Endothelial cell of umbilical vein (primary cell): ENCODE data around the gene SYCP2. TPM values are rescaled to one million over a fixed set of nuclear protein-coding genes. Genes with fewer than 3 reads are reported as not detected.

Experiments
- BruUV-seq: library from RNA; stranded (reverse); fragments of 400-500 nt; replicated peaks from 2 replicates; lab custom pipeline; 2021; lab: Mats Ljungman, UMichigan
- CTCF ChIA-PET: fragments of 300-600, 350-600 bp; sonication (Branson Sonifier 250); formaldehyde crosslinking; loops from one replicate; lab custom pipeline; 2021; ENCODE audit warnings: antibody characterized with exemption, inconsistent platforms; lab: Charles Lee
- POLR2A ChIA-PET: fragments of 300-600, 350-600 bp; sonication (Branson Sonifier 250); formaldehyde crosslinking; loops from one replicate; lab custom pipeline; 2021; ENCODE audit warnings: antibody characterized with exemption, inconsistent platforms; lab: Charles Lee
- DNase-seq: peaks from one replicate; pipeline ENCODE4 v3.0.0-alpha.2; 2011; ENCODE audit warnings: low read depth, low spot score
- FAIRE-seq: peaks from 2 replicates; lab custom pipeline; 2011; peaks lifted over from hg19 to GRCh38; lab: Jason Lieb, UNC
- H2AFZ ChIP-seq: 2 replicates; pipeline ENCODE4 v1.6.0; 2012; ENCODE audit warnings: low read depth, low read length, control low read depth, inconsistent platforms
- H3K27ac ChIP-seq: 2 replicates; pipeline ENCODE4 v1.5.1; 2011; ENCODE audit warnings: low read depth, mild to moderate bottlenecking, control low read depth, low read length, moderate library complexity; ENCODE audit not compliant: insufficient read depth
- H3K27me3 ChIP-seq, 2 experiments: 2 replicates each; pipeline versions ENCODE4 v1.6.0 to v1.6.1; 2011; ENCODE audit warnings: low read length in 2 of 2, mixed read lengths in 1 of 2; ENCODE audit not compliant: control insufficient read depth in 2 of 2, insufficient read depth in 2 of 2
- H3K36me3 ChIP-seq, 2 experiments: 2 replicates in 1 of 2; 3 replicates in 1 of 2; pipeline ENCODE4 v1.5.1; 2011; ENCODE audit warnings: low read length in 2 of 2, mild to moderate bottlenecking in 1 of 2, moderate library complexity in 1 of 2; ENCODE audit not compliant: control insufficient read depth in 2 of 2, insufficient read depth in 2 of 2; ENCODE audit errors: extremely low read depth in 1 of 2
- H3K4me1 ChIP-seq: 3 replicates; pipeline ENCODE4 v1.5.1; 2011; ENCODE audit warnings: mild to moderate bottlenecking, low read length; ENCODE audit not compliant: control insufficient read depth, insufficient read depth; ENCODE audit errors: extremely low read depth
- H3K4me2 ChIP-seq: 2 replicates; pipeline ENCODE4 v1.6.1; 2011; ENCODE audit warnings: low read length, control low read depth, mixed read lengths; ENCODE audit not compliant: insufficient read depth
- H3K4me3 ChIP-seq, 3 experiments: fragments of 200-600 bp in 1 of 3; sonication (generic), shearing (Covaris generic) in 1 of 3; replicated peaks in 1 of 3; 2 replicates each; pipeline ENCODE4 v1.5.1; 2011 to 2016; ENCODE audit warnings: control low read depth in 3 of 3, low read length in 3 of 3, mild to moderate bottlenecking in 2 of 3, inconsistent platforms in 1 of 3, low read depth in 1 of 3, moderate library complexity in 1 of 3; ENCODE audit not compliant: insufficient read depth in 1 of 3
- H3K79me2 ChIP-seq: 2 replicates; pipeline ENCODE4 v1.6.0; 2012; ENCODE audit warnings: low read length, inconsistent platforms; ENCODE audit not compliant: control insufficient read depth, insufficient read depth
- H3K9ac ChIP-seq: replicated peaks from 2 replicates; pipeline ENCODE3; 2011; ENCODE audit warnings: low read length, control low read depth; ENCODE audit not compliant: insufficient read depth; ENCODE audit errors: extremely low read depth
- H3K9me1 ChIP-seq: replicated peaks from 3 replicates; pipeline ENCODE4 v1.6.0; 2011; ENCODE audit warnings: mild to moderate bottlenecking, low read length; ENCODE audit not compliant: control insufficient read depth, insufficient read depth; ENCODE audit errors: extremely low read depth
- H3K9me3 ChIP-seq: replicated peaks from 2 replicates; pipeline ENCODE4 v1.5.1; 2012; ENCODE audit warnings: low read length, inconsistent platforms; ENCODE audit not compliant: control insufficient read depth, insufficient read depth
- H4K20me1 ChIP-seq: replicated peaks from 2 replicates; pipeline ENCODE3; 2011; ENCODE audit warnings: mild to moderate bottlenecking, low read length; ENCODE audit not compliant: control insufficient read depth, insufficient read depth; ENCODE audit errors: extremely low read depth
- CTCF ChIP-seq, 2 donors: IDR thresholded peaks; 1 replicate in 1 of 2; 2 replicates in 1 of 2; pipeline ENCODE4 v1.5.1; 2011; ENCODE audit warnings: low read length in 2 of 2, mild to moderate bottlenecking in 2 of 2, moderate library complexity in 2 of 2, control low read depth in 1 of 2, inconsistent platforms in 1 of 2, low read depth in 1 of 2; ENCODE audit not compliant: insufficient read depth in 1 of 2; ENCODE audit errors: extremely low read depth in 1 of 2
- EZH2 ChIP-seq: IDR thresholded peaks from 2 replicates; pipeline ENCODE4 v1.6.1; 2012; ENCODE audit warnings: borderline replicate concordance, low read depth, mild to moderate bottlenecking, moderate library complexity, low read length, inconsistent platforms; ENCODE audit not compliant: severe bottlenecking
- FOS ChIP-seq: IDR thresholded peaks from 2 replicates; pipeline ENCODE4 v1.6.1; 2011; ENCODE audit warnings: mild to moderate bottlenecking, low read length, moderate library complexity, borderline replicate concordance; ENCODE audit not compliant: insufficient read depth
- GATA2 ChIP-seq: IDR thresholded peaks from 2 replicates; pipeline ENCODE4 v1.7.0; 2011; ENCODE audit warnings: low read depth, mild to moderate bottlenecking, moderate library complexity, mixed read lengths, low read length; ENCODE audit not compliant: insufficient read length, insufficient read depth
- JUN ChIP-seq: IDR thresholded peaks from 2 replicates; pipeline ENCODE4 v1.6.1; 2011; ENCODE audit warnings: borderline replicate concordance, low read depth; ENCODE audit not compliant: insufficient read length, insufficient read depth
- MAX ChIP-seq: IDR thresholded peaks from 2 replicates; pipeline ENCODE4 v1.6.1; 2011; ENCODE audit not compliant: insufficient read depth, insufficient read length
- MYC ChIP-seq: IDR thresholded peaks from one replicate; pipeline ENCODE4 v1.6.1; 2011; ENCODE audit warnings: mild to moderate bottlenecking, low read depth, low read length
- POLR2A ChIP-seq: IDR thresholded peaks from 2 replicates; pipeline ENCODE4 v1.6.1; 2012; ENCODE audit warnings: low read depth, mild to moderate bottlenecking, control low read depth, low read length
- POLR2AphosphoS5 ChIP-seq: IDR thresholded peaks from 2 replicates; pipeline ENCODE4 v1.6.1; 2012; ENCODE audit warnings: low read depth, mild to moderate bottlenecking, control low read depth, low read length, moderate library complexity; ENCODE audit not compliant: insufficient read depth
- dilution Hi-C: fragments of 300-500 bp; cut with MboI; formaldehyde crosslinking; loops from one replicate; pipeline ENCODE4 v1.15.0; 2019; ENCODE audit warnings: low sequenced_read_pairs; ENCODE audit not compliant: extremely low pct_ligation_motif_present
- intact Hi-C: fragments of 100-400 bp; cut with micrococcal nuclease; formaldehyde crosslinking; loops from one replicate; pipeline ENCODE4 v1.10.0; 2022
- polyA plus RNA-seq, 4 experiments: library from polyadenylated mRNA; depleted of rRNA in 3 of 4; stranded (reverse) in 3 of 4; unstranded in 1 of 4; fragments of >200 nt; gene quantifications; 2 replicates each; pipeline versions ENCODE4 v1.2.1 to v1.2.3, GENCODE V29; 2011 to 2012; ENCODE audit warnings: missing spikeins in 1 of 4
- total RNA-seq: library from RNA; stranded (reverse); gene quantifications from 2 replicates; pipeline ENCODE4 v1.2.3, GENCODE V29; 2021

Gene SYCP2
- total and polyA plus RNA-seq, 2 donors (not counting 3 experiments of a cell fraction or from before 2014, with no cell fraction given): 0.07 to 0.35 TPM

GRCh38 chr20:59949911-59950310, 16.5 kb upstream of the SYCP2 start:
- Histone ChIP-seq H3K9me1 (no peaks in the 10 kb centered on the region), H2AFZ (no peak overlapping the region), H3K4me2 (no peak overlapping the region), H3K9me3 (no peaks in the 10 kb centered on the region), H3K27ac (no peak overlapping the region), H3K4me3 (no peak overlapping the region), H3K79me2 (no peaks in the 10 kb centered on the region), H4K20me1 (no peaks in the 10 kb centered on the region), H3K27me3 (no peaks in the 10 kb centered on the region), H3K4me1 (no peaks in the 10 kb centered on the region), H3K9ac (no peak overlapping the region), H3K36me3 (no peaks in the 10 kb centered on the region)
- TF ChIP-seq POLR2AphosphoS5 (no peak), EZH2 (no peak), FOS (no peak), GATA2 (no peak), CTCF (IDR thresholded peaks at IDR 0.05; ENCODE audit: extremely low read depth in 1 of 2, insufficient read depth in 1 of 2, low read depth in 1 of 2, low read length in 2 of 2) (no peak), MAX (no peak), POLR2A (no peak), MYC (no peak), JUN (no peak)
- DNase-seq (no peak), FAIRE-seq (no peak)
- dilution Hi-C loops (no loop called here), intact Hi-C loops (loop anchor here (10.0 kb wide), 1 partner anchor 935 kb away; the partner anchor contains the start of gene TUBB1)
- ChIA-PET CTCF (interaction anchor here (1.4 to 4.6 kb wide), 3 partner anchors 10 to 22 kb away, joined by 3 to 28 read pairs (median 9); partner anchors contain the start of genes FAM217B, PPP1R3D and SYCP2), POLR2A (no interaction called here)
- BruUV-seq: no TSS peak
